ENCODE measurements around the gene RPL18. TPM values are rescaled to one million over a fixed set of nuclear protein-coding genes. Genes with fewer than 3 reads are reported as not detected.
"Not testable (repeated sequence)": the region's sequence is repeated elsewhere in the genome, so short reads cannot be mapped to it uniquely, and the experiment has no call there.

Gene RPL18
- total RNA-seq: 4,879 TPM

- DNase-seq (ENCODE audit: low read depth in 2 of 3, low spot score in 2 of 3): peak; percentile 98 to 99 (median 99)
Observed at GRCh38 chr19:48618916-48619691, at the start of gene RPL18, which contains the start of gene SPHK2. Gene RPL18 (minus strand): TSS chr19:48619178. CDS start chr19:48619143, 35 bp downstream. Gene SPHK2 (plus strand): TSS chr19:48619506. CDS start chr19:48620515, 1,009 bp downstream.

DNA sequence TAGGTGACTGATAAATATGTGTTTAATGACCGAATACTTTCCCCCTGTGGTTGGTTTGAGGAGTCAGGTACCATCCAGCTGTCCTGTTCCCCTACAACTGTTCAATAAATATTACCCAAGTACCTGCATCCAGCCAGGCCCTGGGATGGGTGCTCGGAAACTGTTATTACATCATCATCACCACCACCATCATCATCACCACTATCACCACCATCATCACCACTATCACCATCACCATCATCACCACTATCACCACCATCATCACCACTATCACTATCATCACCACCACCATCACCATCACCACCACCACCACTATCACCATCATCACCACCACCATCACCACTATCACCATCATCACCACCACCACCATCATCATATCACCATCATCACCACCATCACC, 49.8 kb upstream of the RPL18 start:
- DNase-seq (ENCODE audit: low read depth in 2 of 3, low spot score in 2 of 3): no peak

GRCh38 chr19:48668332-48668731, 49.4 kb upstream of the RPL18 start:
- DNase-seq (ENCODE audit: low read depth in 2 of 3, low spot score in 2 of 3): no peak

- no peak for DNase-seq (ENCODE audit: low read depth in 2 of 3, low spot score in 2 of 3)
Observed at GRCh38 chr19:48665786-48666185, 46.8 kb upstream of the RPL18 start.

DNA sequence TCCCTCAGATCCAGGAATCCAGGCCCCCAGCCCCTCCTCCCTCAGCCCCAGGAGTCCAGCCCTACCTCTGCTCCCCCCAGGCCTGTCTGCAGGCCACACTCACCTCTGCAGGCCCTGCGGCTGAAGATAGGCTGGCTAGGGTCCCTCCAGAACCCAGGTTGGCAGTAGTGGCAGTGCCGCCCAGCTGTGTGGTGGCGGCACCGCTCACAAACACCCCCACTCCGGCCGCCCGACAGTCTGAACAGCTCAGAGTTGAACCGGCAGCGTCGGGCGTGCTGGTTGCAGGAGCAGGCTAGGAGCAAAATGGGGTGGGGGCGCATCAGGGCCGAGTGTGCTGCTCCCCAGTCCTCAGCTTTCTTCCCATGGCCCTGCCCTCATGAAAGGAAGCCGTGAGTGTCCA, 45.5 kb upstream of the RPL18 start:
- no peak for DNase-seq (ENCODE audit: low read depth in 2 of 3, low spot score in 2 of 3)

DNA sequence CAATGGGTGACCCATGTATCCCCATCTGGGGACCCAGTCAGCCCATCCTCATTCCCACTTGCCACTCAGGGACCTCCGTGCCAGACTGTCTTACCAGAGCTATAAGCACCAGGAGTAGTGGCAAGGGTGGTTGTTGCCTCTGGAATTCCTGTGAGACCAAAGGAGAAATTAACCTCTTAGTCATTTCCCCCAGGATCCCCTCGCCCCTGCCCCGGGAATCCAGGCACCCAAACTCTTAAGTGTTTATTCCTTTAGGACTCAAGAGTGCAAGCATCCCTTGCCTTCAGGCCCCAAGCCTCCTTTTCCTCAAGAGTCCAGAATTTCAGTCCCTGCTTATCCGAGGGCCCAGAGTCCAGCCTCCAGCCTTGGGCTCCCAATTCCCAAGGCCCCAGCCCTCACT, 44.7 kb upstream of the RPL18 start:
- no peak for DNase-seq (ENCODE audit: low read depth in 2 of 3, low spot score in 2 of 3)

DNA sequence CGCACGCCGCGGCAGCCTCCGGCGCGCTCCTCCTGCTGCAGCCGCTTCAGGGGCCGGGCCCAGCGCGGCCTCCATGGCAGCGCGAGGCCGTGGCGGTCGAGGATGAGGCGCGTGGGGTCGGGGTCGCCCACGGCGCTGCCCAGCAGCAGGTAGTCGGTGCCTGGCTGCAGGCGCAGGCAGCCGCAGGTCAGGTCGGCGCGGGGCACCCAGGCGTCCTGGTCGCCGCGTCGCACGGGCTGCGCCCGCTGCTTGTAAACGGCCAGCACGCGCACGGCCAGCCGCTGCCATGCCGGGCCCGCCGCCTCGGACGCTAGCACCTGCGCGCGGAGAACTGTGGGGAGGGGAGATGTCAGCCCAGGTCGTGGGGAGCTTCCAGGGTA, 42.7 kb upstream of the RPL18 start:
- no peak for DNase-seq (ENCODE audit: low read depth in 2 of 3, low spot score in 2 of 3)

- peak; percentile 63 to 95 (median 88) for DNase-seq (ENCODE audit: low read depth in 2 of 3, low spot score in 2 of 3)
Observed at GRCh38 chr19:48660852-48661710, 42.1 kb upstream of the RPL18 start.

GRCh38 chr19:48659768-48660167, 40.8 kb upstream of the RPL18 start:
- peak in 1 of 3 donors; percentile 8 for DNase-seq (ENCODE audit: low read depth in 2 of 3, low spot score in 2 of 3)

- DNase-seq (ENCODE audit: low read depth in 2 of 3, low spot score in 2 of 3): no peak
Observed at GRCh38 chr19:48658483-48658882, 39.5 kb upstream of the RPL18 start.

GRCh38 chr19:48657828-48658227, 38.9 kb upstream of the RPL18 start:
- not testable (repeated sequence) for DNase-seq (ENCODE audit: low read depth in 2 of 3, low spot score in 2 of 3)

DNA sequence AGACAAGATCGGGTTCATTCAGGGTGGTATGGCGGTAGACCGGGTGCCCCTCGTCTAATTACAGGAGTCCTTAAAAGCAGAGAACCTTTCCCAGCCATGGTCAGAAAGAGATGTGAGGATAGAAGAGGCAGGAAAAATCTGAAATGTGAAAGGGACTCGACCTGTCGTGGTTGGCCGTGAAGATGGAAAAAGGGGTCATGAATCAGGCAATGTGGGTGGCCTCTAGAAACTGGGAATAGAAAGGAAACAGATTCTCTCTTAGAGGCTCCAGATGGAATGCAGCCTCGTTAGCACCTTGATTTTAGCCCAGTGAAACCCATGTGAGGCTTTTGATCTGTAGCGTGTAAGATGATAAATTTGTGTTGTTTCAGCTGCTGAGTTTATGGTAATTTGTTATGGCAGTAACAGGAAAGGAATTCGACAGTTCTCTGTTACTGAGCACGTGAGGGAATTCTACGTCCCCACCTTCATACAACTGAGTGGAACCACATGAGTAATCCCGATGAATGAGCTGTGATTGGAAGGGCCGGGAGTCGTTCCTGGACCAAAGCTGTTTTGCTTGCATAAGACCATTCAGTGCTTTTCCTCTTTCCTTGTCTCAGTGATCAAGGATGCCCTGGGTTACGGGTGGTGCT, 38.0 kb upstream of the RPL18 start:
- DNase-seq (ENCODE audit: low read depth in 2 of 3, low spot score in 2 of 3): no peak

GRCh38 chr19:48654299-48655059, 35.5 kb upstream of the RPL18 start:
- DNase-seq (ENCODE audit: low read depth in 2 of 3, low spot score in 2 of 3): no peak

DNA sequence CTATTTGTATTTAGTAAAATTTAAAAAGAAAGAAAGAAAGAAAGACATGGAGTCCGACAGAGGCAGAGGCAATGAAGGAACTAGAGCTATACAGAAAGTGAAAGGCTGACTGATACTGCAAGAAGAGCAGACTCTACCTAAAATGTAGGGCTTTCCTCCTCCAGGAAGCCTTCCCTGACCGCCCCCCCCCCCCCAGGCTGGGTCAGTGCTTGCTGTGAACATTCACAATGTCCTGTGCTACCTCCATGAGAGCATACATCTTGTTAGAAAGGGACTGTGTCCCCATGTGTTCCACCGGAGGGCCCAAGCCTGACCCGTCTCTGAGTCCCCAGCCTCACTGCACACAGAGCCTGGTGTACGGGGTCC, 32.7 kb upstream of the RPL18 start:
- DNase-seq (ENCODE audit: low read depth in 2 of 3, low spot score in 2 of 3): no peak

- DNase-seq (ENCODE audit: low read depth in 2 of 3, low spot score in 2 of 3): no peak
Observed at GRCh38 chr19:48650974-48651682, 32.1 kb upstream of the RPL18 start.

DNA sequence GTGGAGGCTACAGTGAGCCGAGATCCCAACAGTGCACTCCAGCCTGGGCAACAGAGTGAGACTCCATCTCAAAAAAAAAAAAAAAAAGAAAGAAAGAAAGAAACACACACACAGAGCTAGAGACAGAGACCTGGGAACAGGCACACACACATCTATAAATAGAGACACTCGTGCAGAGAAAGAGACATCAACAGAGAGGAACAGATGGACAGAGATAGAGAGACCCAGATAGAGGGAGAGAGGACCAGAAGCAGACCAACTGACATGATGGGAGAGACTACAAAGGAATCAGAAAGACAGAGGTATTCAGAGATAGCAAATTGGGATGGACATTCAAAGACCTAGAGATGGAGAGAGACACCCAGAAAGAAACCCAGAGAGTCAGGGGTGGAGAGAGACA, 29.2 kb upstream of the RPL18 start:
- no peak for DNase-seq (ENCODE audit: low read depth in 2 of 3, low spot score in 2 of 3)

DNA sequence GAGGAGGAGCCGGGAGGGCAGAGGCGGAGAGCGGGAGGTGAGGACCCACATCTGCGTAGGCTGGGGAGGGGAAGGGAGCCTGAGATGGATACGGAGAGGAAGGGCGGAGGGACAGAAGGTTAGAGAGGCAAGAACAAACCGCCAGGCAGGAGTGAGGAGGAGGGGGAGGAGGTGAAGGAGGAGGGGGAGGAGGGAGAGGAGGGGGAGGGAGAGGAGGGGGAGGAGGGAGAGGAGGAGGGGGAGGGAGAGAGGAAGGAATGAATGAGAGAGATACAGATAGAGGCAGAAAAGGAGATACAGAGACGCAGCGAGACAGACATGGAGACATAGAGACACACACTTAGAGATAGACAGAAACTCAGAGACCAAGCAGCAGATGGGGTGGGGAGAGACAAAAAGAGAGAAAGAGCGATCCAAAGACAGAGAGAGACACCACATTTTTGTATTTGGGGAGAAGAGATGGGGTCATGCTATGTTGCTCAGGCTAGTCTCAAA, 27.8 kb upstream of the RPL18 start:
- DNase-seq (ENCODE audit: low read depth in 2 of 3, low spot score in 2 of 3): no peak

- DNase-seq (ENCODE audit: low read depth in 2 of 3, low spot score in 2 of 3): peak; percentile 84 to 94 (median 91)
Observed at GRCh38 chr19:48646001-48646721, 27.2 kb upstream of the RPL18 start, which contains the start of gene CA11. Gene CA11 (minus strand): TSS chr19:48646187. CDS start chr19:48645632, 555 bp downstream.

- DNase-seq (ENCODE audit: low read depth in 2 of 3, low spot score in 2 of 3): no peak
Observed at GRCh38 chr19:48645620-48646000, 26.6 kb upstream of the RPL18 start.
